SHP77 (cell line): ENCODE data around the gene PCDH11X.
"Not testable (repeated sequence)": the region's sequence is repeated elsewhere in the genome, so short reads cannot be mapped to it uniquely, and the experiment has no call there.

Source experiments
- DNase-seq, 2 experiments: peaks; one replicate each; lab custom pipeline; 2025; lab: John Stamatoyannopoulos, UW

The PCDH11X gene

GRCh38 chrX:91779135-91779534 is at the start of gene PCDH11X:
TSS of gene PCDH11X (plus strand) at chrX:91779375. CDS start at chrX:91835505, 56,130 bp downstream.
- DNase-seq: not testable (repeated sequence)

- DNase-seq: not testable (repeated sequence)
Observed at GRCh38 chrX:91747446-91747845, 31.7 kb upstream of the PCDH11X start.

GRCh38 chrX:91753022-91753421 is 26.2 kb upstream of the PCDH11X start:
- DNase-seq: not testable (repeated sequence)

- not testable (repeated sequence) for DNase-seq
Observed at GRCh38 chrX:91770619-91771488, 8.3 kb upstream of the PCDH11X start.

GRCh38 chrX:91773943-91774342 is 5.2 kb upstream of the PCDH11X start:
- not testable (repeated sequence) for DNase-seq

GRCh38 chrX:91780008-91780407 is 833 bp downstream of the PCDH11X start:
- DNase-seq: not testable (repeated sequence)

- not testable (repeated sequence) for DNase-seq
Observed at GRCh38 chrX:91780698-91781097, 1.5 kb downstream of the PCDH11X start.

GRCh38 chrX:91781553-91782298 is 2.6 kb downstream of the PCDH11X start:
- not testable (repeated sequence) for DNase-seq

- not testable (repeated sequence) for DNase-seq
Observed at GRCh38 chrX:91782825-91783224, 3.6 kb downstream of the PCDH11X start.

- not testable (repeated sequence) for DNase-seq
Observed at GRCh38 chrX:91817537-91817936, 38.4 kb downstream of the PCDH11X start.

- not testable (repeated sequence) for DNase-seq
Observed at GRCh38 chrX:91825321-91825720, 46.1 kb downstream of the PCDH11X start.
